ENCODE data around the gene NNAT. TPM values are rescaled to one million over a fixed set of nuclear protein-coding genes. Genes with fewer than 3 reads are reported as not detected.

The NNAT gene
- total and polyA plus RNA-seq, 2 of the 8 experiments (the other 6 are each of a cell fraction or from before 2014, with no cell fraction given) = 66.8 to 175 TPM

DNA sequence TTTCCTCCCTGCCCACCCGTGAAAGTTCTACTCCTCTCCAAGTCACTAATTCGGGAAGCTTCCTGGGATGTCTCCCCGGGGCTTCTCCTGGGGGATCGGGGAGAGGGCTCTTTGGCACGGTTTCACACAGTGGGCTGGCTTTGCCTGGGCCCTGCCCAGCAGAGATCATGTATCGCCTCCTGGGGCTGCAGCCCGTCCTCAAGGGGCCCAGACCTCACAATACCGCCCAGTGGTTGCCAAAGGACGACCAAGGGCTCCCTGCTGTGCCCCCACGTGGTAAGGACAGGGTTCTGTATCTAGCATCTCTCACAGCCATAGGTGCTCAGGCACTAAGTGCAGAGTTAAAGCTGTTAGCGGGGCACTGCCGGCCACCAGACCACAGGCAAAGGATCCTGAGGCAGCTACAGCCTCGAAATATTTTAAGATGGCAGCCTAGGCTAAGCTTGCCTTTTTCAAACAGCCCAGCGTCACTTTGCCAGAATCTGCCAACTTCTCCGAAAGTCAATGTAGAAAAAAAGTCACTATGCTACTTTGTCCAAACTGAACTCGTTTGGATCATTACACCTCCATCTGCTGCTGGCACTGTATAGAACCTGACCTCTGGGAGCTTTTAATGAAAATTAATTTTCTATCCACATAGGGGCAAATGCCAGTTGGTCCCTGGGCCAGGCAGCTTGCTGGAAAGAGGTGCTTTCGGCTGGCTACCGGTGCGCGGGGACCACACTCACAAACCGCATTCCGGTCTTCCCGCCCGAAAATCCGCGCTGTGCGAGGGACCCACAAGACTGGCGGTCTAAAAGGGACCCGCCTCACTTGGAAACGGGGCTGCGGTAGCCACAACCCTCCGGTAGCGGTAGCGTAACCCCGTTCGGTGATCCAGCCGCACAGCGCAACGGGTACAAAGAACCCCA, 1.3 kb upstream of the NNAT start:
- H3K4me1 ChIP-seq (replicated peaks in 1 of 4; ENCODE audit: control insufficient read depth in 3 of 4, insufficient read depth in 4 of 4, low read length in 3 of 4) = peaks cover 11 to 39% (median 31%) of the 10 kb centered on the region in 4 experiments
- TF ChIP-seq, protein P1, sequence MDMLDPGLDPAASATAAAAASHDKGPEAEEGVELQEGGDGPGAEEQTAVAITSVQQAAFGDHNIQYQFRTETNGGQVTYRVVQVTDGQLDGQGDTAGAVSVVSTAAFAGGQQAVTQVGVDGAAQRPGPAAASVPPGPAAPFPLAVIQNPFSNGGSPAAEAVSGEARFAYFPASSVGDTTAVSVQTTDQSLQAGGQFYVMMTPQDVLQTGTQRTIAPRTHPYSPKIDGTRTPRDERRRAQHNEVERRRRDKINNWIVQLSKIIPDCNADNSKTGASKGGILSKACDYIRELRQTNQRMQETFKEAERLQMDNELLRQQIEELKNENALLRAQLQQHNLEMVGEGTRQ (IDR thresholded peaks at IDR 0.05; ENCODE audit: low read length) = peak; percentile 46; the same call in 1 of the 2 replicates
- TF ChIP-seq HDAC2 (IDR thresholded peaks at IDR 0.05; ENCODE audit: borderline replicate concordance in 1 of 2, low read depth in 2 of 2, low read length in 2 of 2) (no peak), TBP (IDR thresholded peaks at IDR 0.05; ENCODE audit: low read depth, low read length) (no peak), BACH1 (IDR thresholded peaks at IDR 0.05; ENCODE audit: low read length) (no peak), EGR1 (IDR thresholded peaks at IDR 0.05; ENCODE audit: borderline replicate concordance, low read depth, low read length) (no peak), NANOG (IDR thresholded peaks at IDR 0.05; ENCODE audit: insufficient read depth, low read depth, low read length, poor library complexity, severe bottlenecking) (no peak), HDAC6 (IDR thresholded peaks at IDR 0.05; ENCODE audit: low read depth, low read length) (no peak), ZNF274 (IDR thresholded peaks at IDR 0.05; ENCODE audit: borderline replicate concordance, extremely low read depth, low read length) (no peak)

More for the DNA sequence above, 1.3 kb upstream of the NNAT start:
- Histone ChIP-seq H4K8ac (ENCODE audit: extremely low read depth, insufficient read depth, low read length) (peak overlapping the region; percentile 22; the same call in 1 of the 2 replicates), H3K79me1 (ENCODE audit: low read depth, low read length) (peaks cover 33% of the 10 kb centered on the region), H3K4me2 (ENCODE audit: insufficient read depth in 1 of 2, low read depth in 2 of 2, low read length in 2 of 2) (peak overlapping the region; percentile 75 to 87), H2BK5ac (ENCODE audit: low read depth, low read length) (peak overlapping the region; percentile 46), H2AFZ (ENCODE audit: low read length) (no peak overlapping the region), H3K56ac (replicated peaks; ENCODE audit: insufficient read length, low read depth, low read length) (no peak overlapping the region), H2AK5ac (ENCODE audit: low read depth, low read length) (no peak overlapping the region), H2BK20ac (ENCODE audit: low read length) (0 out of 2 replicates have a peak overlapping the region, but pooled peaks have one; percentile 35), H3K27ac (ENCODE audit: low read depth, low read length) (no peak overlapping the region), H4K91ac (replicated peaks; ENCODE audit: insufficient read length, low read length) (peak overlapping the region; percentile 56), H4K20me1 (replicated peaks in 1 of 2; ENCODE audit: control insufficient read depth in 1 of 2, insufficient read depth in 2 of 2, low read length in 2 of 2) (peaks cover 10 to 33% of the 10 kb centered on the region in 2 experiments), H3K4ac (replicated peaks; ENCODE audit: insufficient read length, low read depth, low read length) (peak overlapping the region; percentile 4), H3K23me2 (ENCODE audit: low read depth, low read length) (no peaks in the 10 kb centered on the region; the same call in 1 of the 2 replicates), H3K23ac (ENCODE audit: insufficient read length) (no peak overlapping the region), H3K36me3 (ENCODE audit: control insufficient read depth in 2 of 4, insufficient read depth in 4 of 4, low read length in 3 of 4) (peaks cover 2 to 20% (median 10%) of the 10 kb centered on the region in 4 experiments; a peak in 6 of 8 replicates), H4K5ac (ENCODE audit: insufficient read length, low read depth, low read length) (no peak overlapping the region), H3K4me3 (ENCODE audit: extremely low read depth in 1 of 4, insufficient read depth in 2 of 4, low read depth in 3 of 4, low read length in 4 of 4) (peak overlapping the region; percentile 45 to 66 (median 48)), H2BK12ac (ENCODE audit: low read depth, low read length) (0 out of 2 replicates have a peak overlapping the region, but pooled peaks have one; percentile 72), H2BK120ac (replicated peaks; ENCODE audit: low read depth, low read length) (no peak overlapping the region), H2BK15ac (ENCODE audit: low read length) (peak overlapping the region; percentile 77; the same call in 1 of the 2 replicates), H3K9me3 (ENCODE audit: insufficient read depth in 2 of 2, low read depth in 1 of 2, low read length in 1 of 2) (peaks cover 0 to 5% of the 10 kb centered on the region in 2 experiments; a peak in 1 of 4 replicates), H3K14ac (ENCODE audit: insufficient read length) (no peak overlapping the region), H3K18ac (ENCODE audit: extremely low read depth, low read length) (peak overlapping the region; percentile 63), H3K27me3 (replicated peaks in 1 of 4; ENCODE audit: control insufficient read depth in 3 of 4, extremely low read depth in 1 of 4, insufficient read depth in 3 of 4, low read length in 3 of 4) (no peaks in the 10 kb centered on the region; a peak in 1 of 7 replicates), H3K9ac (replicated peaks in 1 of 4; ENCODE audit: extremely low read depth in 1 of 4, low read depth in 3 of 4, low read length in 3 of 4) (peak overlapping the region in 3 of 4 experiments; percentile 18 to 55 (median 26); a peak in 5 of 7 replicates), H3K79me2 (ENCODE audit: control insufficient read depth in 1 of 2, insufficient read depth in 2 of 2, low read length in 2 of 2) (peaks cover 2 to 90% of the 10 kb centered on the region in 2 experiments)
- DNase-seq (ENCODE audit: low read depth in 1 of 2, low spot score in 2 of 2) (peak in 1 of 2 experiments; percentile 67), FAIRE-seq (no peak)
- ChIA-PET POLR2A (ENCODE audit: partially characterized antibody) (interaction anchor here (0.7 to 8.2 kb wide), 19 partner anchors 8 to 257 kb away, joined by 3 to 116 read pairs (median 3); no protein-coding TSS in a partner anchor), CTCF (ENCODE audit: partially characterized antibody) (interaction anchor here (0.6 to 3.0 kb wide), 12 partner anchors 14 to 328 kb away, joined by 3 to 12 read pairs (median 4); no protein-coding TSS in a partner anchor)
- 52% methylated on average over 38 of the region's 39 CpGs; no CpG with 5 or more reads in 1 of the 2 experiments for WGBS, 2 experiments (ENCODE audit: extremely low coverage in 1 of 2, insufficient coverage in 1 of 2, insufficient read length in 1 of 2, insufficient replicate concordance in 2 of 2, low coverage in 1 of 2, low lambda C conversion rate in 2 of 2, missing lambda C conversion rate in 1 of 2)
